Measurements from ENCODE around the gene TESK2.

- TF ChIP-seq RAD21 (CRISPR knock-in tag; IDR thresholded peaks at IDR 0.05) (no peak), REST (IDR thresholded peaks at IDR 0.05; ENCODE audit: borderline replicate concordance in 1 of 2, low read depth in 1 of 2, low read length in 2 of 2) (no peak), MIER3 (CRISPR knock-in tag; IDR thresholded peaks at IDR 0.05; ENCODE audit: borderline replicate concordance) (no peak), ATF3 (CRISPR knock-in tag; IDR thresholded peaks at IDR 0.05) (no peak), ZFP41 (CRISPR knock-in tag; IDR thresholded peaks at IDR 0.05; ENCODE audit: borderline replicate concordance) (no peak), SOX5 (CRISPR knock-in tag; IDR thresholded peaks at IDR 0.05; ENCODE audit: borderline replicate concordance) (no peak), POLR2AphosphoS5 (IDR thresholded peaks at IDR 0.05; ENCODE audit: low read depth, low read length) (no peak; the same call in 1 of the 2 replicates), EZH2 (conservative IDR thresholded peaks at IDR 0.05; ENCODE audit: low read depth, low read length) (no peak), ZNF224 (CRISPR knock-in tag; IDR thresholded peaks at IDR 0.05) (no peak), TOPORS (CRISPR knock-in tag; IDR thresholded peaks at IDR 0.05) (no peak), ELF1 (CRISPR knock-in tag; IDR thresholded peaks at IDR 0.05) (no peak), TCF12 (IDR thresholded peaks at IDR 0.05) (no peak), TCF12 (CRISPR knock-in tag; IDR thresholded peaks at IDR 0.05) (no peak), ZNF607 (CRISPR knock-in tag; IDR thresholded peaks at IDR 0.05; ENCODE audit: borderline replicate concordance) (no peak)
These were observed 25.1 kb upstream of the TESK2 start for GRCh38 chr1:45516036-45516435.
